Skeletal muscle satellite cell (primary cell): ENCODE measurements around the gene FGD2.
"Not testable (repeated sequence)": the region's sequence is repeated elsewhere in the genome, so short reads cannot be mapped to it uniquely, and the experiment has no call there.

Experiments used
- H3K27me3 ChIP-seq: 2 replicates; pipeline ENCODE4 v1.7.0; 2013; ENCODE audit warnings: low read length; ENCODE audit not compliant: control insufficient read depth, insufficient read depth
- H3K36me3 ChIP-seq: 2 replicates; pipeline ENCODE4 v1.7.0; 2013; ENCODE audit warnings: mild to moderate bottlenecking, control low read depth, low read length; ENCODE audit not compliant: insufficient read depth
- H3K4me1 ChIP-seq: 2 replicates; pipeline ENCODE4 v1.7.0; 2013; ENCODE audit warnings: low read length; ENCODE audit not compliant: control insufficient read depth, insufficient read depth
- H3K4me2 ChIP-seq: 2 replicates; pipeline ENCODE4 v1.7.0; 2013; ENCODE audit warnings: mild to moderate bottlenecking, low read length
- H3K4me3 ChIP-seq: 2 replicates; pipeline ENCODE4 v1.7.0; 2013; ENCODE audit warnings: low read length
- H3K9ac ChIP-seq: 2 replicates; pipeline ENCODE4 v1.7.0; 2013; ENCODE audit warnings: mild to moderate bottlenecking, low read depth, low read length, moderate library complexity
- H3K9me3 ChIP-seq: replicated peaks from 2 replicates; pipeline ENCODE4 v1.7.0; 2013; ENCODE audit warnings: mild to moderate bottlenecking, control low read depth, low read length

FGD2 gene

DNA sequence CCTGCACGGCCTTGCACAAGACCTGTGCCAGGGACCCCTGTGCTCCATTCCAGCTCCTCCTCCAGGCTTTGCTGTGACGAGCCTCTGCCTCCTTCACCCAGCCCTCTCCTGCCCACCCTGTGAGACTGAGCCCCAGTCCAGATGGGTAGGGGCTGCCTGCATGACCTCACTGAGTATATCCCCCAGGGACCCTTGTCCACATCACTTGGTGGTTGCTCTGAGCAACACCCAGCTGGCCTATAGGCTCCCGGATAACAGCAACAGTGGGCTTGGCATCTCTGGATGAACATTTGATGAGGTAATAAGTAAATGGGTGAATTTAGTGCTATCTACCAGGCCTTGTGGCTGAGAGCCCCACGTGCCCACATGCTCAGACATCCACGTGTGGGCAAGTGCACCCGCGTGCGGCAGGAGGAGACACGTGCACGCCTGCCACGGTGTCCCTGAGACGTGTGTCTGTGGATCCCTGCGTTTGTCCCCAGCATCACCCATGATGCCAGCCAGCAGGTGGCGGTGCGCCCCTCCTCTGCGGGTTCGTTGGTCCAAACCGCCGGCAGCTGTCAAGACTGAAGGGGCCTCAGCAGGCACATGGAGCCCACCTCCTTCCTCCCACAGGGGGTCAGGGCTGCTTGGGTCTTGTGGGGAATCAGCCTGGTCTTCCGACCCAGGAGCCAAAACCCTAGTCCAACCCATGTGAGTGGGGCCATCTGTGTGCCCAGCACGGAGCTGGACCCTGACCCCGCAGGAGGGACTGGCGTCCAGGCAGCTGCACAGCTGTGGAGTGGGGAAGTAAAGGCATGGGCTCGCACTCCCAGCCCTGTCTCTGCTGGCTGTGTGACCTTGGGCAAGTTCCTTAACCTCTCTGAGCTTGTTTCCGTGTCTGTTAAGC lies 45.9 kb downstream of the FGD2 start:
- Histone ChIP-seq H3K9me3 (no peaks in the 10 kb centered on the region), H3K4me2 (peak overlapping the region; percentile 20), H3K27me3 (no peaks in the 10 kb centered on the region), H3K4me1 (peaks cover 11% of the 10 kb centered on the region), H3K4me3 (no peak overlapping the region), H3K36me3 (no peaks in the 10 kb centered on the region), H3K9ac (no peak overlapping the region)

DNA sequence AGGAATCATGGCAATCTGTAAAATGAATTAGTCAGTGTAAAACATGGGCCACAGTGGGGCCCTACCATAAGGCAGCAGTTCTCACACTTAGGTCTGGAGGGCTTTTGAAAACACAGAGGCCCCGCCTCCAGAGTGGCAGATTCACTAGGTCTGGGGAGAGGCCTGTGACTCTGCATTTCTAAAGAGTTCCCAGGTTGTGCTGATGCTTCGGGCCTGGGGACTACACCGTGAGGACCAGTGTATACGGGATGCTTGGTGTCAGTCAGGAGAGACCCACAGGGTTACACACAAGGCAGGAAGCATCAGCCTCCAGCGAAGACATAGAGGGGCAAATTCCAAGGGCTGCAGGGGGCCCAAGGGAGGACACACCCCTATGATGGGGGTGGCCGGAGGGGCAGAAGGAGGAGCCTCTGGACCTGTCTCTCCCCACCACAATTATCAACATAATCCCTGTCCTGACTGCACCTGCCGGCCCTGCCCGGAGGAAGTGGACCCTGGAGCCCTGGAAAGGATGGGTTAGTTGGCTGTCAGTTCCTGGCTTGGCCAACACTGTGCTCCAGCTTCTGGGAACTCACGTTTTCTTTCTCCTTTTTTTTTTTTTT lies 46.7 kb downstream of the FGD2 start:
- H3K9me3 ChIP-seq: no peaks in the 10 kb centered on the region
- peaks cover 17% of the 10 kb centered on the region for H3K4me1 ChIP-seq
- H3K36me3 ChIP-seq: no peaks in the 10 kb centered on the region
- H3K27me3 ChIP-seq: no peaks in the 10 kb centered on the region
- H3K4me3 ChIP-seq: no peak overlapping the region
- no peak overlapping the region for H3K4me2 ChIP-seq
- H3K9ac ChIP-seq: no peak overlapping the region

DNA sequence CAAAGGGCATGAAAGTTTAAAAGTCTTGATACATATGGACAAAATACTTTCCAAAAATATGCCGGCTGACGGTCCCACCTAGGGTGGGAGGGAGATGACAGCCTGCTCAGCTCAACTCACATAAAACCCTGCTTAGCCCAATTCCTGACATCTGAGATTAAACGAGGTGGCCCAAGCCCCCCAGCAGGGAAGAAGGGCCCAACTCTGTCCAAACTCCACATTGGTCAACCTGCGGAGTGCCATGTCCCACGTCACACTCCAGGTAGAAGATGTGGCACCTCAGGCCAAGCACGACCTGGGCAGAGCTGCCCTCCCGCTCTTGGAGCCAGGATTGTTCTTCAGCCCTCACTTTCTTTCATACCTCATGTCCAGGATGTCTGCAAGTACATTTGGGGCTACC lies 48.2 kb downstream of the FGD2 start:
- peaks cover 20% of the 10 kb centered on the region for H3K4me1 ChIP-seq
- H3K27me3 ChIP-seq: no peaks in the 10 kb centered on the region
- no peaks in the 10 kb centered on the region for H3K36me3 ChIP-seq
- no peak overlapping the region for H3K4me2 ChIP-seq
- no peak overlapping the region for H3K4me3 ChIP-seq
- no peaks in the 10 kb centered on the region for H3K9me3 ChIP-seq
- no peak overlapping the region for H3K9ac ChIP-seq

DNA sequence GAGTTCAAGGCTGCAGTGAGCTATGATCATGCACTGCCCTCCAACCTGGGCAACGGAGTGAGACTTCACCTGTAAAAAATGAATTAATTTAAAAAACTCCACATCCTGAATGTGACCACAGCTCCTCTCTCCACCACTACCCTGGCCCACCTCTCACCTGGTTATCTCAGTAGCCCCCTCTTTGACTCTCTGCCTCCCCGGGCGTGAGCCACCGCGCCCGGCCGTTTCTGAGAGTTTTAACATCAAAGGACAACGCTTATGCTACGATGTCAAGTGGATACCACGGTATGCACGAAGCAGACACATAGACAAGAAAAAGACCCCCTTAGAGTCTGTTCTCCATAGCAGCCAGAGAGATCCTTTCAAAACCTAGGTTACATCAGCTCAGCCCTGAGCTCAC lies 48.7 kb downstream of the FGD2 start:
- no peaks in the 10 kb centered on the region for H3K36me3 ChIP-seq
- H3K9me3 ChIP-seq: no peaks in the 10 kb centered on the region
- H3K9ac ChIP-seq: no peak overlapping the region
- no peak overlapping the region for H3K4me2 ChIP-seq
- H3K4me3 ChIP-seq: no peak overlapping the region
- no peaks in the 10 kb centered on the region for H3K27me3 ChIP-seq
- H3K4me1 ChIP-seq: peaks cover 17% of the 10 kb centered on the region

DNA sequence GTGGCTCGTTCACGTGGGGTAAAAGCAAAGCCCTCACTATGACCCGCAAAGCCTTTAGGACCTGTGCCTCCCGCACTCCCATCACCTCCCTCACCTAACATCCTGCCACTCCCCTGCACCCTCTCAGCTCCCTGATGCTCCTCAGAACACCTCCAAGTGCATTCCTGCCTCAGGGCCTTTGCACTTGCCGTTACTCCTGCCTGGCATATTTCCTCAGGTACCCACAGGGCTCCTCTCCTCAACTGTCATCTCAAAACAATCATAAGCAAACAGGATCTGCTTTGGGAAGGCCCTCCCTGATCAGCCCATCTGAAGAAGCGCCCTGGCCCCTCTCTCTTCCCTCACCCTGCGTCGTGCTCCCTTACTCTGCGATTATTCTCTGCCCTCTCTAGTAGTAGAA lies 49.1 kb downstream of the FGD2 start:
- peaks cover 17% of the 10 kb centered on the region for H3K4me1 ChIP-seq

DNA sequence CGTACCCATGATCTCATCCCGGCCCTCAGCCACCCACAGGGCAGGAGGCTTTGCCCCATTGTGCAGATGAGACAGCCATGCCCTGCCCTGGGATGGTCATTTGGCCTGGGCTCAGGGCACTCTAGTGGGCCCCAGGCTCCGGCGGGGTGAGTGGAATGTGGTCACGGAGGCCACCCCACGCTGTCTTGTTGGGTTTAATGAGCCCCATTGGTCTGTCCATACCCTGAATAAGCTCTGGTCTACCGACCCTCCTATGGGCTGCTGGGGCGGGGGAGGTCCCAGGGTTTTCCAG lies 50.6 kb downstream of the FGD2 start:
- Histone ChIP-seq H3K4me1 (peaks cover 25% of the 10 kb centered on the region), H3K4me3 (no peak overlapping the region), H3K4me2 (no peak overlapping the region), H3K9ac (no peak overlapping the region), H3K27me3 (no peaks in the 10 kb centered on the region), H3K9me3 (no peaks in the 10 kb centered on the region), H3K36me3 (no peaks in the 10 kb centered on the region)

More for the DNA sequence above, 49.1 kb downstream of the FGD2 start:
- H3K36me3 ChIP-seq: no peaks in the 10 kb centered on the region
- no peaks in the 10 kb centered on the region for H3K9me3 ChIP-seq
- no peak overlapping the region for H3K4me2 ChIP-seq
- H3K27me3 ChIP-seq: no peaks in the 10 kb centered on the region
- no peak overlapping the region for H3K9ac ChIP-seq
- no peak overlapping the region for H3K4me3 ChIP-seq

DNA sequence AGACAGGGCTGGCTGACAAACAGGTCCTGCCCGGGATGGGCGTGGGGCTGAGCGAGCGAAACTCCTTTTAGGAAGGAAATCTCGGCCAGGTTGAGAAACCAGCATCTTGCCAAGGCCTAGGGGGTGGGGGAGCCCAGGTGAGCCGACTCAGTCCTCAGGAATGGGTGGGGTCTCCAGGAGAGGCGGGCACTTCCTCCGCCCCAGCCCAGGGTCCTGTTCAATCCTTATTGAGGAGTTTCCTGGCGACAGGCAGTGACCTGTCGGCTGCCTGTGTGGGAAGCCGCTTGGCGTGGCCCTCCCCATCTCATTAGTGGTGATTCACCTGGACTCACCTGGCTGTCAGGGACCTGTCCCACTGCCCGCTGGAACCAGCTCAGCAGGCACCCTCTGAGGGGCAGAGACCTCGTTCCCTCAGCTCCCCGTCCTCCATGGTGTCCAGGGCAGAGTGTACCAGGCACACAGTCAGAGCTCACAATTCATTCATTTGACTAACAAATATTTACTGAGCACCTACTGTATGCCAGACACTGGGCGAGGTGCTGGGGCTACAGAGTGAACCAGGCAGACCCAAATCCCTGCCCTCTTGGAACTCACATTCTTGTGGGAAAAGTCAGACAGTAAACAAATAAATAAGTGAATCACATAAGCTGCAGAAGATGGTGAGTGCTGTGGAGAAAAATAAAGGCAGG lies 51.1 kb downstream of the FGD2 start:
- Histone ChIP-seq H3K9me3 (no peaks in the 10 kb centered on the region), H3K9ac (no peak overlapping the region), H3K36me3 (no peaks in the 10 kb centered on the region), H3K27me3 (no peaks in the 10 kb centered on the region), H3K4me2 (no peak overlapping the region), H3K4me1 (peaks cover 28% of the 10 kb centered on the region), H3K4me3 (no peak overlapping the region)

DNA sequence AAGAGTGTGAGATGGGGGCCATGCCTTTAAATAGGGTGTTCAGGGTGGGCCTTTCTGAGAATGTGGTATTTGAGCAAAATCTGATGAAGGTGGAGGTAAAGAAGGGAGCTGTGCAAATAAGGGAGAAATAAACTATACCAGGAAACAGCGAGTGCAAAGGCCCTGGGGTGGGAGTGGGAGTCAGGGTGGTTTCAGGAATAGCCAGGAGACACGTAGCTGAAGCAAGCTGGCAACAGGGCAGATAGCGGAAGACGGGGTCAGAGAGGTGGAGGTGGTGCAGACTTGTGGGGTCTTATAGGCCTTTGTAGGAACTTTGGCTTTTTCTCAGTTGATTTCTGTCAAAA lies 51.6 kb downstream of the FGD2 start:
- Histone ChIP-seq H3K4me3 (no peak overlapping the region), H3K4me2 (no peak overlapping the region), H3K4me1 (peaks cover 29% of the 10 kb centered on the region), H3K27me3 (no peaks in the 10 kb centered on the region), H3K9ac (no peak overlapping the region), H3K9me3 (no peaks in the 10 kb centered on the region), H3K36me3 (no peaks in the 10 kb centered on the region)

DNA sequence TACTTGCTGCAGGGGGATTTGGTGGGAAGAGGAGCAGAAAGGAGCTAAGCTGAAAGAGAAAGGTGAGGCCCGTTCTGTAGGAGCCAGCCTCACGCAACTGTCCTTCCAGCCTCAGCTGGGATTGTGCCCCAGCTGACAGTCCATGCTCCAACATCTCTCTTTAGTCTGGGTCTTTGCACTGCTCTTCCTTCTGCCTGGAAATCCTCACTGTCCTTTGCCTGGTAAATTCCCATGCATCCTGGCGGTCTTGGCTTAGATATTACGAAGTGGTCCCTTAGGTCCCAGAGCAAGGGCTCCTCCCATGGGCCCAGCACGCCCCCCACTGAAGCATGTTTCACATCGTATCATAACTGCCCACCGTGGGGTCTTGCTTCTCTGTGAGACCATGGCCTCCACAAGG lies 52.2 kb downstream of the FGD2 start:
- Histone ChIP-seq H3K9ac (no peak overlapping the region), H3K4me3 (no peak overlapping the region), H3K4me1 (peaks cover 29% of the 10 kb centered on the region), H3K36me3 (no peaks in the 10 kb centered on the region), H3K9me3 (no peaks in the 10 kb centered on the region), H3K27me3 (no peaks in the 10 kb centered on the region), H3K4me2 (no peak overlapping the region)

DNA sequence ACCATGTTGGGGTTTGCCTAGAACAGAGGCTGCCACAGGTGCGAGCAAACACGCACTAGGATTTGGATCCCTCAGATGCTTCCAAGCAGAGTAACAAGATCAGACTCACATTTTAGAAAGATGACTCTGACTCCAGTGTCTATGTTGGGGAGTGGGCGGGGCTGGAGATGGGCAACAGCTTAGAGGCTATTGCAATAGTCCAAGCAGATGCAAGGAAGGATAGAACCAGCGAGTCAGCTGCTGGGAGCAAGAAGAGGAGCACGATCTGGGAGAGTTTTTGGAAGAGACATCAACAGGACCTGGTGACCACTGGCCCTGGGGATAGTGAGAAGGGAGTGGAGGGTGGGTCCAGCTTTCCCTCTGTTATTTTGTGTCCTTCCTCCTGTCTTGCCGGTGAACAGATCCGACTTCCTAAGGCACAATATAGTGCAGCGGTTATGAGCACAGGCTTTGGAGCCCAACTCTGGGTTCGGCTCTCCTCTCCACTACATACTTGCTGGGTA lies 52.7 kb downstream of the FGD2 start:
- H3K27me3 ChIP-seq: no peaks in the 10 kb centered on the region
- no peak overlapping the region for H3K4me2 ChIP-seq
- H3K9me3 ChIP-seq: no peaks in the 10 kb centered on the region
- H3K36me3 ChIP-seq: no peaks in the 10 kb centered on the region
- no peak overlapping the region for H3K4me3 ChIP-seq
- peaks cover 29% of the 10 kb centered on the region for H3K4me1 ChIP-seq
- no peak overlapping the region for H3K9ac ChIP-seq

DNA sequence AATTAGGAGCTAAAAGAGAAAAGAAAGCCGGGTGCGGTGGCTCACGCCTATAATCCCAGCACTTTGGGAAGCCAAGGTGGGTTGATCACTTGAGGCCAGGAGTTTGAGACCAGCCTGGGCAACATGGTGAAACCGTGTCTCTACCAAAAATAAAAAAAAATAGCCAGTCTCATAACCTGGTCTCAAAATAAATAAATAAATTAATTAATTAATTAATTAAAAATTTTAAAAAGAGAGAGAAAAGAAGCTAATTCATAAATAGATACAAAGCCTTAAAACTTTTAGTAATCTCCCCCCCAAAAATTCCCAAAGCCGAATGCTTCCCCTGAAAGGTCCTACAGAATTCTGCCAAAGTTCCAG lies 53.5 kb downstream of the FGD2 start:
- H3K36me3 ChIP-seq, H3K4me2 ChIP-seq, H3K9ac ChIP-seq, H3K27me3 ChIP-seq, H3K9me3 ChIP-seq, H3K4me3 ChIP-seq: not testable (repeated sequence)
- peaks cover 29% of the 10 kb centered on the region for H3K4me1 ChIP-seq
